ENCODE data around the gene IER5. TPM values are rescaled to one million over a fixed set of nuclear protein-coding genes. Genes with fewer than 3 reads are reported as not detected.

IER5 gene
- total and polyA plus RNA-seq, 2 of the 13 experiments (the other 11 are each of a cell fraction or from before 2014, with no cell fraction given) = 2.5 to 3.5 TPM

GRCh38 chr1:181075766-181076350 lies 12.6 kb upstream of the IER5 start:
- BruUV-seq (replicated peaks) = no TSS peak
- Histone ChIP-seq H3K9me3 (ENCODE audit: low read length) (no peaks in the 10 kb centered on the region), H3K36me3 (replicated peaks in 1 of 2; ENCODE audit: control insufficient read depth in 1 of 2, insufficient read depth in 2 of 2, low read length in 2 of 2) (no peaks in the 10 kb centered on the region), H3K4me1 (ENCODE audit: insufficient read depth, low read length) (peaks cover 11% of the 10 kb centered on the region; the same call in 1 of the 2 replicates), H2AFZ (ENCODE audit: low read length) (no peak overlapping the region), H3K27me3 (ENCODE audit: control insufficient read depth in 1 of 2, insufficient read depth in 2 of 2, low read length in 2 of 2) (peaks cover 3 to 24% of the 10 kb centered on the region in 2 experiments; a peak in 3 of 5 replicates), H3K27ac (ENCODE audit: extremely low read length, insufficient read depth, low read length) (no peak overlapping the region), H4K20me1 (ENCODE audit: insufficient read depth, low read length) (no peaks in the 10 kb centered on the region), H3K4me3 (replicated peaks in 1 of 3; ENCODE audit: insufficient read depth in 1 of 3, low read depth in 2 of 3, low read length in 3 of 3) (no peak overlapping the region), H3K4me2 (ENCODE audit: low read depth, low read length) (no peak overlapping the region), H3K9ac (ENCODE audit: insufficient read depth, low read depth, low read length) (no peak overlapping the region), H3K79me2 (ENCODE audit: insufficient read depth, low read length) (no peaks in the 10 kb centered on the region)
- CTCF ChIA-PET (ENCODE audit: low intra/inter-chr PET ratio, low total read pairs) = no interaction called here
- intact Hi-C loops (cut with micrococcal nuclease; ENCODE audit: unreplicated experiment) (no loop called here), in situ Hi-C loops (cut with HindIII; ENCODE audit: extremely low pct_ligation_motif_present, low pct_unique_long_range_greater_than_20kb) (no loop called here)
- DNase-seq (ENCODE audit: low spot score) (no peak), FAIRE-seq (no peak), ATAC-seq (no peak)
- POLR2A ChIA-PET = interaction anchor here (1.0 kb wide), 1 partner anchor 13 kb away, joined by 3 read pairs; the partner anchor contains the start of gene IER5
- TF ChIP-seq ZFP36 (IDR thresholded peaks at IDR 0.05; ENCODE audit: borderline replicate concordance, low read depth, low read length, partially characterized antibody) (no peak), DNMT3B (CRISPR knock-in tag; conservative IDR thresholded peaks at IDR 0.05) (no peak)
- 12% methylated on average over 5 of the region's 5 CpGs for WGBS (ENCODE audit: low lambda C conversion rate)

- H3K4me1 ChIP-seq (ENCODE audit: insufficient read depth, low read length) = peaks cover 15% of the 10 kb centered on the region; the same call in 1 of the 2 replicates
- no peak overlapping the region for H2AFZ ChIP-seq (ENCODE audit: low read length)
- H3K36me3 ChIP-seq (replicated peaks in 1 of 2; ENCODE audit: control insufficient read depth in 1 of 2, insufficient read depth in 2 of 2, low read length in 2 of 2) = no peaks in the 10 kb centered on the region
- ATAC-seq (no peak), DNase-seq (ENCODE audit: low spot score) (no peak), FAIRE-seq (no peak)
- H3K4me2 ChIP-seq (ENCODE audit: low read depth, low read length) = no peak overlapping the region
- BruUV-seq (replicated peaks) = no TSS peak
- H3K9ac ChIP-seq (ENCODE audit: insufficient read depth, low read depth, low read length) = no peak overlapping the region
- no peak overlapping the region for H3K27ac ChIP-seq (ENCODE audit: extremely low read length, insufficient read depth, low read length)
- CTCF ChIA-PET (ENCODE audit: low intra/inter-chr PET ratio, low total read pairs) = no interaction called here
- no peak overlapping the region for H3K4me3 ChIP-seq (replicated peaks in 1 of 3; ENCODE audit: insufficient read depth in 1 of 3, low read depth in 2 of 3, low read length in 3 of 3)
- no peaks in the 10 kb centered on the region for H4K20me1 ChIP-seq (ENCODE audit: insufficient read depth, low read length)
- H3K79me2 ChIP-seq (ENCODE audit: insufficient read depth, low read length) = no peaks in the 10 kb centered on the region
- POLR2A ChIA-PET = no interaction called here
- H3K9me3 ChIP-seq (ENCODE audit: low read length) = no peaks in the 10 kb centered on the region
- 22% methylated on average over 3 of the region's 3 CpGs for WGBS (ENCODE audit: low lambda C conversion rate)
- in situ Hi-C loops (cut with HindIII; ENCODE audit: extremely low pct_ligation_motif_present, low pct_unique_long_range_greater_than_20kb) = no loop called here
- intact Hi-C loops (cut with micrococcal nuclease; ENCODE audit: unreplicated experiment) = no loop called here
- H3K27me3 ChIP-seq (ENCODE audit: control insufficient read depth in 1 of 2, insufficient read depth in 2 of 2, low read length in 2 of 2) = peaks cover 3 to 24% of the 10 kb centered on the region in 2 experiments; a peak in 3 of 5 replicates
- TF ChIP-seq ARID4A (CRISPR knock-in tag; IDR thresholded peaks at IDR 0.05; ENCODE audit: borderline replicate concordance) (no peak), ZFP82 (CRISPR knock-in tag; IDR thresholded peaks at IDR 0.05; ENCODE audit: borderline replicate concordance) (no peak), E2F1 (CRISPR knock-in tag; IDR thresholded peaks at IDR 0.05) (no peak), ZBTB43 (CRISPR knock-in tag; conservative IDR thresholded peaks at IDR 0.05) (no peak), SNAI1 (CRISPR knock-in tag; IDR thresholded peaks at IDR 0.05; ENCODE audit: borderline replicate concordance) (no peak), PCBP1 (IDR thresholded peaks at IDR 0.05; ENCODE audit: borderline replicate concordance, low read depth, low read length) (no peak), NFE2 (CRISPR knock-in tag; IDR thresholded peaks at IDR 0.05) (no peak), ZBTB8A (CRISPR knock-in tag; IDR thresholded peaks at IDR 0.05; ENCODE audit: borderline replicate concordance, low read depth) (no peak), ONECUT2 (CRISPR knock-in tag; IDR thresholded peaks at IDR 0.05) (no peak)
Measured at GRCh38 chr1:181076852-181077251, 11.6 kb upstream of the IER5 start.
